ENCODE measurements around the gene ZWINT.

ZWINT gene

GRCh38 chr10:56329961-56330360 lies 31.1 kb downstream of the ZWINT start:
- no peak overlapping the region for H3K27ac Mint-ChIP-seq

GRCh38 chr10:56327118-56327517 lies 33.9 kb downstream of the ZWINT start:
- Mint-ChIP-seq H3K9me3 (no peaks in the 10 kb centered on the region), H3K36me3 (ENCODE audit: low read depth) (no peaks in the 10 kb centered on the region), H3K4me3 (no peak overlapping the region), H3K4me1 (no peaks in the 10 kb centered on the region), H3K27me3 (ENCODE audit: low read depth, poor library complexity) (no peaks in the 10 kb centered on the region), H3K27ac (no peak overlapping the region)
- TF ChIP-seq CTCF (IDR thresholded peaks at IDR 0.05): no peak
- DNase-seq: no peak

More at GRCh38 chr10:56329961-56330360, 31.1 kb downstream of the ZWINT start:
- no peaks in the 10 kb centered on the region for H3K27me3 Mint-ChIP-seq (ENCODE audit: low read depth, poor library complexity)
- no peaks in the 10 kb centered on the region for H3K36me3 Mint-ChIP-seq (ENCODE audit: low read depth)
- TF ChIP-seq CTCF (IDR thresholded peaks at IDR 0.05): no peak
- no peak for DNase-seq
- H3K9me3 Mint-ChIP-seq: no peaks in the 10 kb centered on the region
- H3K4me3 Mint-ChIP-seq: no peak overlapping the region
- H3K4me1 Mint-ChIP-seq: no peaks in the 10 kb centered on the region

DNA sequence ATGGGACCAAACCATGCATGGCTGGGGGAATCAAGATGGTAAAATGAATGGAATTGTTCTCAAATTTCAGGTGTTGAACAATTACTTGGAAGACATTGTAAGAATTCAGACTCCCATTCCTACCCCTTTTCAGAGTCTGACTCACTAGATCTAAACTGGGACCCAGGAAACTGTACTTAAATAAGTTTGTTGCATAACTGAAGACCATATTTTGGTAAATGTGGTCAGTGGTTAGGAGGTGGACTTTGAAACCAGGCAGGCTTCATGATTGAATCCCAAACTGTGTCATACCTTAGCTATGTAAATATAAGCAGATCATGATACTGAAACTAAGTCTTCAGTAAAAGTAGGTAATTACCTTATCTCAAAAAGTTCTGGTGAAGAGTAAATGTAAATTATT lies 41.7 kb downstream of the ZWINT start:
- Mint-ChIP-seq H3K9me3 (no peaks in the 10 kb centered on the region), H3K4me3 (no peak overlapping the region), H3K36me3 (ENCODE audit: low read depth) (no peaks in the 10 kb centered on the region), H3K27me3 (ENCODE audit: low read depth, poor library complexity) (no peaks in the 10 kb centered on the region), H3K4me1 (no peaks in the 10 kb centered on the region), H3K27ac (no peak overlapping the region)
- DNase-seq: no peak
- TF ChIP-seq CTCF (IDR thresholded peaks at IDR 0.05): no peak

GRCh38 chr10:56318816-56319215 lies 42.2 kb downstream of the ZWINT start:
- no peaks in the 10 kb centered on the region for H3K9me3 Mint-ChIP-seq
- H3K4me1 Mint-ChIP-seq: no peaks in the 10 kb centered on the region
- H3K27me3 Mint-ChIP-seq (ENCODE audit: low read depth, poor library complexity): no peaks in the 10 kb centered on the region
- TF ChIP-seq CTCF (IDR thresholded peaks at IDR 0.05): no peak
- H3K36me3 Mint-ChIP-seq (ENCODE audit: low read depth): no peaks in the 10 kb centered on the region
- no peak overlapping the region for H3K4me3 Mint-ChIP-seq
- H3K27ac Mint-ChIP-seq: no peak overlapping the region
- no peak for DNase-seq

DNA sequence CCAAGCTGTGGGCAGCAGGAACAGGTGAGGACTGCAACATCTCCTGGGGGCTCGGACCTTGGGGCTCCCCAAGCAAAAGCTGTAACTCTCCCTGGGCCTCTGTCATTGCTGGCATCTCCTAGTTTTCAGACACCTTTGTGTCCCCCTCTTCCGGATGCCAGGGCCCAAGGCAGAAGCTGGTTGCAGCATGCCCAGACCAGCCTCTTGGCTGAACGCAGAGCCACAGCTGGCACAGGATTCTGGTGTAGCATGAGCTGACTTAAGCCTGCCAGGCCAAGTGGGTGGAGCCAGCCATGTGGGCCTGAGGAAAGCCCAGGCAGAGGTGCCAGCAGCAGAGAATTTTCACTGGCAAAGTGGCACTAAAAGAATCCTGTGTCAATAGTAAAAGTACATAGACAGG lies 43.5 kb downstream of the ZWINT start:
- TF ChIP-seq CTCF (IDR thresholded peaks at IDR 0.05): no peak
- Mint-ChIP-seq H3K36me3 (ENCODE audit: low read depth) (no peaks in the 10 kb centered on the region), H3K27ac (no peak overlapping the region), H3K4me3 (no peak overlapping the region), H3K4me1 (no peaks in the 10 kb centered on the region), H3K9me3 (no peaks in the 10 kb centered on the region), H3K27me3 (ENCODE audit: low read depth, poor library complexity) (no peaks in the 10 kb centered on the region)
- DNase-seq: no peak

DNA sequence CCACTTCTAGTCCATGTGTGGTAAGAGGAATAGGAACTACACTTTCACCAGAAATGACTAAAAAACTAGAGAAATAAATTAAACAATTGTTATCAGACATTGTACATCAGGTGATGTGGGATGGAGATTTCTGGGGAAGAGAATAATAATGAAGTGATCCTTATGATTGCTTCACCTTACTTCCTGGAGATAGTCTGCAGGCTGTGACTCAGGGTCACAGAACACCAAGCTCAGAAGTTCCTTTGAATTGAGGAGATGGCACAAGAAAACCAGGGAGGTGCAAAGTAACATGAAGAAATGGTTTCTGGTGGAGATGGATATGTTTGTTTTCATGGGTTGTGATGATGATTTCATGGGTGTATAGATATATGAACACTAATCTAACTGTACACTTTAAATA lies 44.5 kb downstream of the ZWINT start:
- Mint-ChIP-seq H3K27me3 (ENCODE audit: low read depth, poor library complexity) (no peaks in the 10 kb centered on the region), H3K27ac (no peak overlapping the region), H3K36me3 (ENCODE audit: low read depth) (no peaks in the 10 kb centered on the region), H3K4me1 (no peaks in the 10 kb centered on the region), H3K9me3 (no peaks in the 10 kb centered on the region), H3K4me3 (no peak overlapping the region)
- DNase-seq: no peak
- TF ChIP-seq CTCF (IDR thresholded peaks at IDR 0.05): no peak
